Endothelial cell of umbilical vein (primary cell): Measurements from ENCODE around the gene DISP2. TPM values are rescaled to one million over a fixed set of nuclear protein-coding genes. Genes with fewer than 3 reads are reported as not detected.

ENCODE experiments used
- BruUV-seq: library from RNA; stranded (reverse); fragments of 400-500 nt; replicated peaks from 2 replicates; lab custom pipeline; 2021; lab: Mats Ljungman, UMichigan
- CTCF ChIA-PET: fragments of 300-600, 350-600 bp; sonication (Branson Sonifier 250); formaldehyde crosslinking; loops from one replicate; lab custom pipeline; 2021; ENCODE audit warnings: antibody characterized with exemption, inconsistent platforms; lab: Charles Lee
- POLR2A ChIA-PET: fragments of 300-600, 350-600 bp; sonication (Branson Sonifier 250); formaldehyde crosslinking; loops from one replicate; lab custom pipeline; 2021; ENCODE audit warnings: antibody characterized with exemption, inconsistent platforms; lab: Charles Lee
- DNase-seq: peaks from one replicate; pipeline ENCODE4 v3.0.0-alpha.2; 2011; ENCODE audit warnings: low read depth, low spot score
- FAIRE-seq: peaks from 2 replicates; lab custom pipeline; 2011; peaks lifted over from hg19 to GRCh38; lab: Jason Lieb, UNC
- H2AFZ ChIP-seq: 2 replicates; pipeline ENCODE4 v1.6.0; 2012; ENCODE audit warnings: low read depth, low read length, control low read depth, inconsistent platforms
- H3K27ac ChIP-seq: 2 replicates; pipeline ENCODE4 v1.5.1; 2011; ENCODE audit warnings: low read depth, mild to moderate bottlenecking, control low read depth, low read length, moderate library complexity; ENCODE audit not compliant: insufficient read depth
- H3K27me3 ChIP-seq, 2 experiments: 2 replicates each; pipeline versions ENCODE4 v1.6.0 to v1.6.1; 2011; ENCODE audit warnings: low read length in 2 of 2, mixed read lengths in 1 of 2; ENCODE audit not compliant: control insufficient read depth in 2 of 2, insufficient read depth in 2 of 2
- H3K36me3 ChIP-seq, 2 experiments: 2 replicates in 1 of 2; 3 replicates in 1 of 2; pipeline ENCODE4 v1.5.1; 2011; ENCODE audit warnings: low read length in 2 of 2, mild to moderate bottlenecking in 1 of 2, moderate library complexity in 1 of 2; ENCODE audit not compliant: control insufficient read depth in 2 of 2, insufficient read depth in 2 of 2; ENCODE audit errors: extremely low read depth in 1 of 2
- H3K4me1 ChIP-seq: 3 replicates; pipeline ENCODE4 v1.5.1; 2011; ENCODE audit warnings: mild to moderate bottlenecking, low read length; ENCODE audit not compliant: control insufficient read depth, insufficient read depth; ENCODE audit errors: extremely low read depth
- H3K4me2 ChIP-seq: 2 replicates; pipeline ENCODE4 v1.6.1; 2011; ENCODE audit warnings: low read length, control low read depth, mixed read lengths; ENCODE audit not compliant: insufficient read depth
- H3K4me3 ChIP-seq, 3 experiments: fragments of 200-600 bp in 1 of 3; sonication (generic), shearing (Covaris generic) in 1 of 3; replicated peaks in 1 of 3; 2 replicates each; pipeline ENCODE4 v1.5.1; 2011 to 2016; ENCODE audit warnings: control low read depth in 3 of 3, low read length in 3 of 3, mild to moderate bottlenecking in 2 of 3, inconsistent platforms in 1 of 3, low read depth in 1 of 3, moderate library complexity in 1 of 3; ENCODE audit not compliant: insufficient read depth in 1 of 3
- H3K79me2 ChIP-seq: 2 replicates; pipeline ENCODE4 v1.6.0; 2012; ENCODE audit warnings: low read length, inconsistent platforms; ENCODE audit not compliant: control insufficient read depth, insufficient read depth
- H3K9ac ChIP-seq: replicated peaks from 2 replicates; pipeline ENCODE3; 2011; ENCODE audit warnings: low read length, control low read depth; ENCODE audit not compliant: insufficient read depth; ENCODE audit errors: extremely low read depth
- H3K9me1 ChIP-seq: replicated peaks from 3 replicates; pipeline ENCODE4 v1.6.0; 2011; ENCODE audit warnings: mild to moderate bottlenecking, low read length; ENCODE audit not compliant: control insufficient read depth, insufficient read depth; ENCODE audit errors: extremely low read depth
- H3K9me3 ChIP-seq: replicated peaks from 2 replicates; pipeline ENCODE4 v1.5.1; 2012; ENCODE audit warnings: low read length, inconsistent platforms; ENCODE audit not compliant: control insufficient read depth, insufficient read depth
- H4K20me1 ChIP-seq: replicated peaks from 2 replicates; pipeline ENCODE3; 2011; ENCODE audit warnings: mild to moderate bottlenecking, low read length; ENCODE audit not compliant: control insufficient read depth, insufficient read depth; ENCODE audit errors: extremely low read depth
- CTCF ChIP-seq, 2 donors: IDR thresholded peaks; 1 replicate in 1 of 2; 2 replicates in 1 of 2; pipeline ENCODE4 v1.5.1; 2011; ENCODE audit warnings: low read length in 2 of 2, mild to moderate bottlenecking in 2 of 2, moderate library complexity in 2 of 2, control low read depth in 1 of 2, inconsistent platforms in 1 of 2, low read depth in 1 of 2; ENCODE audit not compliant: insufficient read depth in 1 of 2; ENCODE audit errors: extremely low read depth in 1 of 2
- EZH2 ChIP-seq: IDR thresholded peaks from 2 replicates; pipeline ENCODE4 v1.6.1; 2012; ENCODE audit warnings: borderline replicate concordance, low read depth, mild to moderate bottlenecking, moderate library complexity, low read length, inconsistent platforms; ENCODE audit not compliant: severe bottlenecking
- FOS ChIP-seq: IDR thresholded peaks from 2 replicates; pipeline ENCODE4 v1.6.1; 2011; ENCODE audit warnings: mild to moderate bottlenecking, low read length, moderate library complexity, borderline replicate concordance; ENCODE audit not compliant: insufficient read depth
- GATA2 ChIP-seq: IDR thresholded peaks from 2 replicates; pipeline ENCODE4 v1.7.0; 2011; ENCODE audit warnings: low read depth, mild to moderate bottlenecking, moderate library complexity, mixed read lengths, low read length; ENCODE audit not compliant: insufficient read length, insufficient read depth
- JUN ChIP-seq: IDR thresholded peaks from 2 replicates; pipeline ENCODE4 v1.6.1; 2011; ENCODE audit warnings: borderline replicate concordance, low read depth; ENCODE audit not compliant: insufficient read length, insufficient read depth
- MAX ChIP-seq: IDR thresholded peaks from 2 replicates; pipeline ENCODE4 v1.6.1; 2011; ENCODE audit not compliant: insufficient read depth, insufficient read length
- MYC ChIP-seq: IDR thresholded peaks from one replicate; pipeline ENCODE4 v1.6.1; 2011; ENCODE audit warnings: mild to moderate bottlenecking, low read depth, low read length
- POLR2A ChIP-seq: IDR thresholded peaks from 2 replicates; pipeline ENCODE4 v1.6.1; 2012; ENCODE audit warnings: low read depth, mild to moderate bottlenecking, control low read depth, low read length
- POLR2AphosphoS5 ChIP-seq: IDR thresholded peaks from 2 replicates; pipeline ENCODE4 v1.6.1; 2012; ENCODE audit warnings: low read depth, mild to moderate bottlenecking, control low read depth, low read length, moderate library complexity; ENCODE audit not compliant: insufficient read depth
- dilution Hi-C: fragments of 300-500 bp; cut with MboI; formaldehyde crosslinking; loops from one replicate; pipeline ENCODE4 v1.15.0; 2019; ENCODE audit warnings: low sequenced_read_pairs; ENCODE audit not compliant: extremely low pct_ligation_motif_present
- intact Hi-C: fragments of 100-400 bp; cut with micrococcal nuclease; formaldehyde crosslinking; loops from one replicate; pipeline ENCODE4 v1.10.0; 2022
- polyA plus RNA-seq, 4 experiments: library from polyadenylated mRNA; depleted of rRNA in 3 of 4; stranded (reverse) in 3 of 4; unstranded in 1 of 4; fragments of >200 nt; gene quantifications; 2 replicates each; pipeline versions ENCODE4 v1.2.1 to v1.2.3, GENCODE V29; 2011 to 2012; ENCODE audit warnings: missing spikeins in 1 of 4
- total RNA-seq: library from RNA; stranded (reverse); gene quantifications from 2 replicates; pipeline ENCODE4 v1.2.3, GENCODE V29; 2021

The DISP2 gene
- total and polyA plus RNA-seq, 2 donors (not counting 3 experiments of a cell fraction or from before 2014, with no cell fraction given): 0.10 to 1.2 TPM

- Histone ChIP-seq H3K9me3 (no peaks in the 10 kb centered on the region), H3K79me2 (no peaks in the 10 kb centered on the region), H3K27ac (no peak overlapping the region), H3K27me3 (no peaks in the 10 kb centered on the region), H2AFZ (no peak overlapping the region), H3K9ac (no peak overlapping the region), H3K4me1 (no peaks in the 10 kb centered on the region), H3K9me1 (no peaks in the 10 kb centered on the region), H3K36me3 (peaks cover 5% of the 10 kb centered on the region in 2 experiments), H3K4me3 (no peak overlapping the region), H4K20me1 (no peaks in the 10 kb centered on the region), H3K4me2 (no peak overlapping the region)
- intact Hi-C loops: no loop called here
- FAIRE-seq: no peak
- TF ChIP-seq GATA2: no peak
- TF ChIP-seq FOS: no peak
- TF ChIP-seq MYC: no peak
- no peak for TF ChIP-seq JUN
- no peak for TF ChIP-seq CTCF (IDR thresholded peaks at IDR 0.05; ENCODE audit: extremely low read depth in 1 of 2, insufficient read depth in 1 of 2, low read depth in 1 of 2, low read length in 2 of 2)
- TF ChIP-seq POLR2AphosphoS5: no peak
- no peak for TF ChIP-seq MAX
- TF ChIP-seq EZH2: no peak
- no peak for TF ChIP-seq POLR2A
- ChIA-PET CTCF (interaction anchor here (0.5 to 2.2 kb wide), 6 partner anchors 11 to 191 kb away, joined by 3 to 6 read pairs (median 4); no protein-coding TSS in a partner anchor), POLR2A (no interaction called here)
- no peak for DNase-seq
- dilution Hi-C loops: no loop called here
- BruUV-seq: no TSS peak
These were observed 40.4 kb downstream of the DISP2 start for GRCh38 chr15:40398413-40398873.
